Testis (tissue), 2 donors: Measurements from ENCODE around the gene CHD2.

ENCODE experiments used
- CTCF ChIP-seq, 3 experiments: fragments of 450-650 bp in 2 of 3; fragments of 200-600 bp in 1 of 3; sonication (generic) in 1 of 3; IDR thresholded peaks; one replicate each; pipeline ENCODE4 v1.5.1; 2016 to 2019; ENCODE audit warnings: antibody characterized with exemption in 3 of 3, mild to moderate bottlenecking in 2 of 3, moderate library complexity in 1 of 3
- POLR2A ChIP-seq: fragments of 450-650 bp; IDR thresholded peaks from one replicate; pipeline ENCODE4 v1.6.1; 2017; ENCODE audit warnings: antibody characterized with exemption, mild to moderate bottlenecking, moderate library complexity

GRCh38 chr15:93040288-93041158, 140.4 kb downstream of the CHD2 start:
- TF ChIP-seq CTCF (IDR thresholded peaks at IDR 0.05) (no peak), POLR2A (no peak)
